Astrocyte (in vitro differentiated cells and primary cell): ENCODE data around the gene ZFYVE21. TPM values are rescaled to one million over a fixed set of nuclear protein-coding genes. Genes with fewer than 3 reads are reported as not detected.
A peak's percentile ranks its signal among the peaks of the same experiment; 100 is the strongest.
"Not testable (repeated sequence)": the region's sequence is repeated elsewhere in the genome, so short reads cannot be mapped to it uniquely, and the experiment has no call there.

Source experiments
- DNase-seq: peaks from one replicate; pipeline ENCODE4 v3.0.0-alpha.2; 2010; ENCODE audit warnings: low read depth
- FAIRE-seq: peaks from 2 replicates; lab custom pipeline; 2011; peaks lifted over from hg19 to GRCh38; lab: Jason Lieb, UNC
- H2AFZ ChIP-seq: 2 replicates; pipeline ENCODE4 v1.6.0; 2012; ENCODE audit warnings: low read depth, low read length, inconsistent platforms
- H3K27ac ChIP-seq: 2 replicates; pipeline ENCODE4 v1.5.1; 2011; ENCODE audit warnings: low read depth, low read length, inconsistent platforms
- H3K27me3 ChIP-seq: 2 replicates; pipeline ENCODE4 v1.6.0; 2011; ENCODE audit warnings: low read length, inconsistent platforms; ENCODE audit not compliant: insufficient read depth
- H3K36me3 ChIP-seq: 2 replicates; pipeline ENCODE4 v1.5.1; 2011; ENCODE audit warnings: low read length, inconsistent platforms; ENCODE audit not compliant: insufficient read depth
- H3K4me1 ChIP-seq: 2 replicates; pipeline ENCODE4 v1.5.1; 2011; ENCODE audit warnings: low read length, inconsistent platforms; ENCODE audit not compliant: insufficient read depth
- H3K4me2 ChIP-seq: 2 replicates; pipeline ENCODE4 v1.6.0; 2012; ENCODE audit warnings: low read length, inconsistent platforms
- H3K4me3 ChIP-seq: 2 replicates; pipeline ENCODE4 v1.5.1; 2011; ENCODE audit warnings: low read depth, mild to moderate bottlenecking, low read length, inconsistent platforms; ENCODE audit not compliant: insufficient read depth
- H3K79me2 ChIP-seq: 2 replicates; pipeline ENCODE4 v1.6.0; 2012; ENCODE audit warnings: mild to moderate bottlenecking, low read length, inconsistent platforms; ENCODE audit not compliant: insufficient read depth
- H3K9ac ChIP-seq: 2 replicates; pipeline ENCODE4 v1.6.0; 2012; ENCODE audit warnings: mild to moderate bottlenecking, low read length, inconsistent platforms
- H3K9me3 ChIP-seq: 2 replicates; pipeline ENCODE4 v1.5.1; 2012; ENCODE audit warnings: low read depth, mild to moderate bottlenecking, low read length, inconsistent platforms; ENCODE audit not compliant: insufficient read depth
- H4K20me1 ChIP-seq: 2 replicates; pipeline ENCODE4 v1.6.0; 2012; ENCODE audit warnings: low read length, inconsistent platforms; ENCODE audit not compliant: insufficient read depth
- H3K27ac Mint-ChIP-seq: one replicate; pipeline ENCODE4 v1.8.0; 2021; ENCODE audit warnings: mild to moderate bottlenecking, mixed read lengths; ENCODE audit not compliant: unreplicated experiment
- H3K27me3 Mint-ChIP-seq: one replicate; pipeline ENCODE4 v1.8.0; 2021; ENCODE audit warnings: low read depth, mixed read lengths; ENCODE audit not compliant: unreplicated experiment
- H3K36me3 Mint-ChIP-seq: one replicate; pipeline ENCODE4 v1.8.0; 2021; ENCODE audit warnings: low read depth, mixed read lengths; ENCODE audit not compliant: unreplicated experiment
- H3K4me1 Mint-ChIP-seq: one replicate; pipeline ENCODE4 v1.8.0; 2021; ENCODE audit warnings: low read depth, mixed read lengths; ENCODE audit not compliant: unreplicated experiment
- H3K4me3 Mint-ChIP-seq: one replicate; pipeline ENCODE4 v1.8.0; 2021; ENCODE audit warnings: mild to moderate bottlenecking, moderate library complexity, mixed read lengths; ENCODE audit not compliant: unreplicated experiment
- H3K9me3 Mint-ChIP-seq: one replicate; pipeline ENCODE4 v1.8.0; 2021; ENCODE audit warnings: mild to moderate bottlenecking, mixed read lengths; ENCODE audit not compliant: unreplicated experiment
- EZH2 ChIP-seq: IDR thresholded peaks from 2 replicates; pipeline ENCODE4 v1.6.1; 2012; ENCODE audit warnings: mild to moderate bottlenecking, low read length, inconsistent platforms; ENCODE audit not compliant: insufficient read depth
- total RNA-seq: library from RNA; stranded (reverse); gene quantifications from 2 replicates; pipeline ENCODE4 v1.2.1, GENCODE V29; 2021
- TF ChIP-seq, protein P1 (sequence below): IDR thresholded peaks from 2 replicates; pipeline ENCODE4 v1.5.1; 2011; ENCODE audit warnings: low read depth, mild to moderate bottlenecking, inconsistent platforms, low read length, moderate library complexity; ENCODE audit not compliant: insufficient read depth

The ZFYVE21 gene
- total RNA-seq, 1 donor from 2014 or later = 41.7 TPM

- H3K4me1 Mint-ChIP-seq = peaks cover 13% of the 10 kb centered on the region
- no peak for FAIRE-seq
- peaks cover 78% of the 10 kb centered on the region for H4K20me1 ChIP-seq
These were observed 26.4 kb upstream of the ZFYVE21 start for GRCh38 chr14:103688906-103689902.

DNA sequence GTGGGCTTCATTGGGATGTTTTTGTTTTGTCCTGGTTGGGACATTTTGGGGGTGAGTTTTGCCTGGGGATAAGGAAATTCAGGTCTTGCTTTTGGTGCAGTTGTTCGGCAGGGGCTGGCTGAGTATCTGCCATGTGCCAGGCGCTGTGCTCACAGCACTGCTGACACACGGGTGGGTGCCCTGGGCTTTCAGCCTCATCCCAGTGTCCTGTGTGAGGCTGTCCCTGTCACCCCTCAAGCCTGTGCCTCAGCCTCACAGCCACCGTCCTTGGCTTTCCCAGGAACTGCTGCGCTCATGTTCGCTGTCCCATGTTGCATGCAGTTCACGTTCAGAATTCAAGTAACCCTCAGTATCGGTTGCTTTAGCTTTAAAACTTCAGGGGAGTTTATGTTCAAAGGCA is 25.3 kb upstream of the ZFYVE21 start:
- Mint-ChIP-seq H3K27me3 (no peaks in the 10 kb centered on the region), H3K27ac (peak overlapping the region; percentile 77), H3K4me3 (no peak overlapping the region), H3K4me1 (peaks cover 13% of the 10 kb centered on the region), H3K9me3 (no peaks in the 10 kb centered on the region), H3K36me3 (peaks cover 7% of the 10 kb centered on the region)
- Histone ChIP-seq H4K20me1 (peaks cover 73% of the 10 kb centered on the region), H3K27ac (no peak overlapping the region), H3K9ac (no peak overlapping the region), H3K9me3 (no peaks in the 10 kb centered on the region), H3K4me3 (no peak overlapping the region), H3K79me2 (peaks cover 73% of the 10 kb centered on the region), H3K4me2 (no peak overlapping the region), H3K36me3 (peaks cover 43% of the 10 kb centered on the region), H3K27me3 (no peaks in the 10 kb centered on the region), H3K4me1 (peaks cover 25% of the 10 kb centered on the region), H2AFZ (no peak overlapping the region)
- no peak for TF ChIP-seq EZH2
- TF ChIP-seq, protein P1, sequence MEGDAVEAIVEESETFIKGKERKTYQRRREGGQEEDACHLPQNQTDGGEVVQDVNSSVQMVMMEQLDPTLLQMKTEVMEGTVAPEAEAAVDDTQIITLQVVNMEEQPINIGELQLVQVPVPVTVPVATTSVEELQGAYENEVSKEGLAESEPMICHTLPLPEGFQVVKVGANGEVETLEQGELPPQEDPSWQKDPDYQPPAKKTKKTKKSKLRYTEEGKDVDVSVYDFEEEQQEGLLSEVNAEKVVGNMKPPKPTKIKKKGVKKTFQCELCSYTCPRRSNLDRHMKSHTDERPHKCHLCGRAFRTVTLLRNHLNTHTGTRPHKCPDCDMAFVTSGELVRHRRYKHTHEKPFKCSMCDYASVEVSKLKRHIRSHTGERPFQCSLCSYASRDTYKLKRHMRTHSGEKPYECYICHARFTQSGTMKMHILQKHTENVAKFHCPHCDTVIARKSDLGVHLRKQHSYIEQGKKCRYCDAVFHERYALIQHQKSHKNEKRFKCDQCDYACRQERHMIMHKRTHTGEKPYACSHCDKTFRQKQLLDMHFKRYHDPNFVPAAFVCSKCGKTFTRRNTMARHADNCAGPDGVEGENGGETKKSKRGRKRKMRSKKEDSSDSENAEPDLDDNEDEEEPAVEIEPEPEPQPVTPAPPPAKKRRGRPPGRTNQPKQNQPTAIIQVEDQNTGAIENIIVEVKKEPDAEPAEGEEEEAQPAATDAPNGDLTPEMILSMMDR = no peak
- no peak for FAIRE-seq
- no peak for DNase-seq

More at GRCh38 chr14:103688906-103689902, 26.4 kb upstream of the ZFYVE21 start:
- H3K27me3 Mint-ChIP-seq = no peaks in the 10 kb centered on the region
- H3K79me2 ChIP-seq = peaks cover 77% of the 10 kb centered on the region
- H3K4me2 ChIP-seq = peak overlapping the region; percentile 57
- peaks cover 25% of the 10 kb centered on the region for H3K4me1 ChIP-seq
- H3K9me3 Mint-ChIP-seq = no peaks in the 10 kb centered on the region
- TF ChIP-seq EZH2 = no peak
- TF ChIP-seq, protein P1 = no peak
- H3K27ac Mint-ChIP-seq = peak overlapping the region; percentile 77
- H3K27me3 ChIP-seq = no peaks in the 10 kb centered on the region
- no peak overlapping the region for H3K4me3 ChIP-seq
- peaks cover 7% of the 10 kb centered on the region for H3K36me3 Mint-ChIP-seq
- peak overlapping the region; percentile 22 for H3K4me3 Mint-ChIP-seq
- peaks cover 46% of the 10 kb centered on the region for H3K36me3 ChIP-seq
- peak overlapping the region; percentile 67 for H3K27ac ChIP-seq
- H2AFZ ChIP-seq = no peak overlapping the region
- no peaks in the 10 kb centered on the region for H3K9me3 ChIP-seq
- peak overlapping the region; percentile 55 for H3K9ac ChIP-seq
- peak; percentile 72 for DNase-seq

DNA sequence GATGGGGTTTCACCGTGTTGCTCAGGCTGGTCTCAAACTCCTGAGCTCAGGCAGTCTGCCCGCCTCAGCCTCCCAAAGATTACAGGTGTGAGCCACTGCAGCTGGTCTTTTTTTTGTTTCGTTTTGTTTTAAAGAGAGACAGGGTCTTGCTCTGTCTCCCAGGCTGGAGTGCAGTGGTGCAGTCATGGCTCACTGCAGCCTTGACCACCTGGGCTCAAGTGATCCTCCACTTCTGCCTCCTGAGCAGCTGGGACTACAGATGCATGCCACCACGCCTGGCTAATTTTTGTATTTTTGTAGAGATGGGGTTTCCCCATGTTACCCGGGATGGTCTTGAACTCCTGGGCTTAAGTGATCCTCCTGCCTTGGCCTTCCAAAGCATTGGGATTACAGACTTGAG is 24.0 kb upstream of the ZFYVE21 start:
- H3K9ac ChIP-seq, H3K27me3 Mint-ChIP-seq, H3K4me3 ChIP-seq, H3K27ac ChIP-seq, H3K4me2 ChIP-seq, H3K36me3 Mint-ChIP-seq, FAIRE-seq, H3K27me3 ChIP-seq, DNase-seq, H3K9me3 Mint-ChIP-seq, H2AFZ ChIP-seq, H3K9me3 ChIP-seq, H3K4me3 Mint-ChIP-seq, H3K27ac Mint-ChIP-seq: not testable (repeated sequence)
- peaks cover 74% of the 10 kb centered on the region for H3K79me2 ChIP-seq
- H3K36me3 ChIP-seq = peaks cover 32% of the 10 kb centered on the region
- peaks cover 36% of the 10 kb centered on the region for H3K4me1 ChIP-seq
- peaks cover 72% of the 10 kb centered on the region for H4K20me1 ChIP-seq
- peaks cover 19% of the 10 kb centered on the region for H3K4me1 Mint-ChIP-seq
